ENCODE results near the gene CACNA2D4.
A peak's percentile ranks its signal among the peaks of the same experiment; 100 is the strongest.

The CACNA2D4 gene

DNA sequence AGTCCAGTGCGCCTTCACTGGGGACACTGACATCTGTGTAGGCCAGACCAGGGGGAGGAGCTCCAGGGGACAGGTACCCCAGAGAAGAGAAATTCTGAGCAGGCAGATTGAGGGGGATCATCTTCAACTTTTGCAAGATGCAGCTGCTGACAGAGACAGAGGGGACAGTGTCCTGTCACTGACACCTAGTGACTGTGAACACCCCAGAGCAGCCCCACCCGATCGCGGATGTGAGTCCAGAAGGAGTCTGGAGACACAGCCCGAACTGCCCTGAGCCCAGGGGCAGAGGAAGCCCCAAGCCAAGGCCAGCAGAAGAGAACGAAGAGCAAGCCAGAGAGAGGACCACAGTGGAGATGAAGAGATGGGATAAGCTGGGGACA, 119.8 kb downstream of the CACNA2D4 start:
- no peak for DNase-seq (ENCODE audit: insufficient read length, low spot score)
- no peak for FAIRE-seq
- TF ChIP-seq SPI1 (IDR thresholded peaks at IDR 0.05; ENCODE audit: low read depth, low read length), result no peak
- TF ChIP-seq POLR2AphosphoS5 (IDR thresholded peaks at IDR 0.05; ENCODE audit: low read depth, low read length), result no peak
- no peak for TF ChIP-seq POLR2A (IDR thresholded peaks at IDR 0.05; ENCODE audit: low read depth, low read length)
- no peak for TF ChIP-seq POU2F2 (IDR thresholded peaks at IDR 0.05; ENCODE audit: low read depth, low read length)
- no peak for TF ChIP-seq TAF1 (IDR thresholded peaks at IDR 0.05; ENCODE audit: low read depth, low read length)
- no peak for TF ChIP-seq PAX5 (IDR thresholded peaks at IDR 0.05; ENCODE audit: insufficient read depth, low read length, severe bottlenecking)

DNA sequence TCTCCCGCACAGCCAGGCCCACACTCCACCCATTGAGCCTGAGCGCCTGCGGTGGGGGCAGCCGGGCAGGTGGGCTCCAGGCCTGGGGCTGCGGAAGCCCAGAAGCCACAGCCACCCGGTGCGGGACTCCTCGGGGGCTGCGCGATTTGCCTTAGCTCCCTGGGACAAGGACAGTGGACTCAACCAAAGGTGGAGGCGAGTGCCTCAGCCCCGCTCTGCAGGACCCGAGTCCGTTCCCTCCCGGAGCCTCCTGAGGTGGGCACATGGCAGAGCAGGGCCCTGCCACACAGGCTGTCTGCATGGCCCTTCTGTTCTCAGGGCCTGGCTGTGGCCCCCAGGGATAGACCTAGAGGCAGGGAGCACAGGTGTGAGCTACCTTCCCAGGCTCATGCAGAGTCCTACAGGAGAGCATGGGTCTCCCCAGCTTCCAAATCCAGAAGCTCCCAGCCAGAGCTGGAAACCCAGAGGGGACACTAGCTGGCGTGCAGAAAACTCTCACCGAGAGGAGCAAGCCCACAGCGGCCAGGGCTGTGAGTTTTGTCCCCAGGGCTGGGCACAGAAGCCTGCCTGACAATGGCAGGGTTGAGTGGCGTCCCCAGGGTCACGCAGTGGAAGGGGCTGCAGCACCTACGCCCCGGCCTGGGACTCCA, 120.3 kb downstream of the CACNA2D4 start:
- TF ChIP-seq POLR2AphosphoS5 (IDR thresholded peaks at IDR 0.05; ENCODE audit: low read depth, low read length) (no peak), POU2F2 (IDR thresholded peaks at IDR 0.05; ENCODE audit: low read depth, low read length) (no peak), POLR2A (IDR thresholded peaks at IDR 0.05; ENCODE audit: low read depth, low read length) (no peak), SPI1 (IDR thresholded peaks at IDR 0.05; ENCODE audit: low read depth, low read length) (no peak), TAF1 (IDR thresholded peaks at IDR 0.05; ENCODE audit: low read depth, low read length) (no peak), PAX5 (IDR thresholded peaks at IDR 0.05; ENCODE audit: insufficient read depth, low read length, severe bottlenecking) (no peak)
- DNase-seq (ENCODE audit: insufficient read length, low spot score), result no peak
- FAIRE-seq, result no peak

DNA sequence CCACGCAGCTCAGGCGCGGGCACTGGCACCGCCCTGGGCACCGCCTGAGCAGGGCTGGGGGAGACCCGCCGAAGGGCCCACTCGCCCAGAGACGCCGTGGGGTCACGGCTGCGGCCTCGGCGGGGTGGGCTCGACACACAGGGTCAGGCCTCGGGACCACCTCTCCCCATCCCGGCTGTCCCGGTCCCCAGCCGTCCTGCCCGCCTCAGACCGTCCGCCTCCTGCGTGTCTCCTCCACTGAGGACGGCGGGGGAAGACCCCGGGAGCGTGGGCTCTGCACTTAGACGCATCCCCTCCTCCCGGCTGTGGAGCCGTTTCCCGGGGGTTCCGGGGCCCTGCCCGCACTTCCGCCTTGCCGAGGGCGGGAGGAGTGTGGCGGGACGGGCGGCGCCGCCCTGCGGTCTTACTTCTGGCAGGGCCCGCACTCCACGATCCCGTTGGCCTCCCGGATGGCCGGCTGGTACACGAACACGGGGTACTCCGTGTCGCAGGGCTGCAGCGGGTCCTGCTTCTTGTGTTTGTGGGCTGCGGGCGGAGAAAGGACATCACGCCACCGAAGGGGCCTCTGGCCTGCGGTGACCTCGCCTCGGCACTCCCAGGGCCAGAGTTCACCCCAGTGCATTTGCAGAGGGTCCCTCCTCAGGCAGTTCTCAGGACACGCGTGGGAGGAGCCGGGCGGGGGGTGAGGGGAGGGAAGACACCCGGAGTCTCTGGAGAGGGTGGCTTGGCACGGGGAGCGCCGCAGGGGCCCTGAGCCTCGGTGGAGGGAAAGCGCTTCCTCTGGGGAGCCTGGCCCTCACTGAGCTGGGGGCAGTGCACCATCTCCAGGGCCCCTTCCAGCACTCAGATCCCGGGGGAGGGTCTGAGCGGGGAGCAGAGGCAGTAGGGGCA, 121.2 kb downstream of the CACNA2D4 start:
- TF ChIP-seq SPI1 (IDR thresholded peaks at IDR 0.05; ENCODE audit: low read depth, low read length) (peak; percentile 56), TAF1 (IDR thresholded peaks at IDR 0.05; ENCODE audit: low read depth, low read length) (no peak; the same call in 1 of the 2 replicates)
- FAIRE-seq (no peak), DNase-seq (ENCODE audit: insufficient read length, low spot score) (no peak)

DNA sequence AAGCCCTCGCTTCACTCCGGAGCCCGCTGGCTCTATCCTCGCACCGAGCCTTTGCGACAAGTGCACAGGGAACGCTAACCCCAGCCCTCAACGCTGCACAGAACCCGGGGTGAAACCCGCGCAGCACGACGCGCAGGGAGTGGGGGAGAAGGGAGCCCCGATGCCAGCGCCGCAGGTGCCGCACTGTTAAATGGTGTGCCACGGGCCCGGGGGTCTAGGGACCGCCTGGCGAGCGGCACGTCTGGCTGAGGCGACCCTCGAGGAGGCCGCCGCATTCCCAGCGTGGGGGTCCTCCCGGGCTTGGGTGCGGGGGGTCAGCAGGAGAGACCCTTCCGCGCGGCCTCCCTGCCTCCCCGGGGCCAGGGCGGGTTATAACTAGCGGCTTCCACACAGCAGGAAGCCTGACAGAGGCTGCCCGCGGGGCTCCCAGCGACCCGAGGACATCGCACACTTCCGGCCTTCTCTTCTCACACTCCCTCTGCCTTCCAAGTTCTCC, 121.9 kb downstream of the CACNA2D4 start:
- no peak for DNase-seq (ENCODE audit: insufficient read length, low spot score)
- FAIRE-seq, result no peak
- TF ChIP-seq TAF1 (IDR thresholded peaks at IDR 0.05; ENCODE audit: low read depth, low read length) (no peak), POLR2AphosphoS5 (IDR thresholded peaks at IDR 0.05; ENCODE audit: low read depth, low read length) (no peak), POLR2A (IDR thresholded peaks at IDR 0.05; ENCODE audit: low read depth, low read length) (no peak), POU2F2 (IDR thresholded peaks at IDR 0.05; ENCODE audit: low read depth, low read length) (no peak), PAX5 (IDR thresholded peaks at IDR 0.05; ENCODE audit: insufficient read depth, low read length, severe bottlenecking) (no peak), SPI1 (IDR thresholded peaks at IDR 0.05; ENCODE audit: low read depth, low read length) (no peak)

DNA sequence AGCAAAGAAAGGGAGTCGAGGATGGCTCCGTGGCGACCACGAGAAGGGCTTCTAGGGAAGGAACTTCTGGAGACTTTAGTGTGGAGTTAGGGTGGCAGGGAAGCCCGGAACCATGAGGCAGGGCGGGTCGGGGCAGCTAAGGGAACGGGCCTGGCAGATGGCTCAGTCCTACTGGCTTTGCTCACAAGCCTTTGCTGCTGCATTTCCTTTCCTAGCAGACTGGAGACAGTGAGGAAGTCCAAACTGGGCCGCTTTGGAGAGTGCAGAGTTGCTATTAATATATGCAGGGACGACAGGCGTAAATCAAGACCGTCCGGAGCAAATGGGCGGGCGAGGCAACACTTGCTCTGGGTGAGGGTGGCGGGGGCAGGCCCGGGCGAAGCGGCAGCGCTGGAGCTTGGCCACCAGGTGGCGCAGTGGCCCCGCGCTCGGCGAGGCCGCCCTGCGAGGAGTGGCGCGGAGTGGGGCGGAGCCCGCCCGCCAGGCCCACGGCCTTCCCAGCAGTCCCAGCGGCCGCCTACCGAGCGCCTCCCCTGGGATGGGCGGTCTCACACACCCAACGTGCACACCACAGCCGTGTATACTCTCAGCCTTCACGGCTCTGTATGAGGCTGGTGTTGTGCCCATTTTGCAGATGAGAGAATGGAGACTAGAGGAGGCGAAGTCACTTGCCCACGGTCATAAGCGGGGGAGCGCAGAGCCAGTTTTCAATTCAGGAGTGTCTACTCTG, 122.5 kb downstream of the CACNA2D4 start:
- DNase-seq (ENCODE audit: insufficient read length, low spot score) (peak; percentile 96), FAIRE-seq (peak; percentile 100)
- TF ChIP-seq SPI1 (IDR thresholded peaks at IDR 0.05; ENCODE audit: low read depth, low read length) (no peak), POU2F2 (IDR thresholded peaks at IDR 0.05; ENCODE audit: low read depth, low read length) (no peak), TAF1 (IDR thresholded peaks at IDR 0.05; ENCODE audit: low read depth, low read length) (peak; percentile 61; the same call in 1 of the 2 replicates), POLR2AphosphoS5 (IDR thresholded peaks at IDR 0.05; ENCODE audit: low read depth, low read length) (peak; percentile 81), POLR2A (IDR thresholded peaks at IDR 0.05; ENCODE audit: low read depth, low read length) (peak; percentile 76), PAX5 (IDR thresholded peaks at IDR 0.05; ENCODE audit: insufficient read depth, low read length, severe bottlenecking) (no peak)

DNA sequence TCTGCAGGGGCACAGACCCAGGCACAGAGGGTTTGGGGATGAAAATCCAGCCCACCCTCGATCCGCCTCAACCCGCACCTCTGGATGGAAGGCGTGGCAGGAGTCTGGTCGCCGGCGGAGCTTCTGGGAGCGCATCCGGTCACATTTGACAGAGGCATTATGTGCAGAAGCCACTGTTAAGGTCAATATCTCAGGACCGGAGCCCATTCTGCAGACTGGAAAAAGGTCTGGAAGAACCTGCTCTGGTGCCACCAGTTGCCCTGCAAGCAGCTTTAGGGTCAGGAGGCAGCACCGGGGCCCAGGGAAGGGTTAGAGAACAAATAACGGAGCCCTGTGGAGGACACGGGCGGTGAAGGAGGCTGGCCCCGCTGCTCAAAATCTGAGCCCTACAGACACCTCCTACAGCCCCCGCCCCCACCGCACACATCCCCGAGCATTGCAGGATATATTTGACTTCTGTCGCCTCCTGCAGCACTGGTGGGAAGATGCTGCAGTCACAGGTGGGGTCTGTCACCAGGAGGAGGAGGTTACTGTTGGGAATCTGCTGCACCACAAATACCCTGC, 123.1 kb downstream of the CACNA2D4 start:
- no peak for TF ChIP-seq POLR2AphosphoS5 (IDR thresholded peaks at IDR 0.05; ENCODE audit: low read depth, low read length)
- TF ChIP-seq POLR2A (IDR thresholded peaks at IDR 0.05; ENCODE audit: low read depth, low read length), result no peak
- TF ChIP-seq SPI1 (IDR thresholded peaks at IDR 0.05; ENCODE audit: low read depth, low read length), result no peak
- TF ChIP-seq TAF1 (IDR thresholded peaks at IDR 0.05; ENCODE audit: low read depth, low read length), result no peak
- no peak for TF ChIP-seq PAX5 (IDR thresholded peaks at IDR 0.05; ENCODE audit: insufficient read depth, low read length, severe bottlenecking)
- no peak for TF ChIP-seq POU2F2 (IDR thresholded peaks at IDR 0.05; ENCODE audit: low read depth, low read length)
- no peak for DNase-seq (ENCODE audit: insufficient read length, low spot score)
- no peak for FAIRE-seq

DNA sequence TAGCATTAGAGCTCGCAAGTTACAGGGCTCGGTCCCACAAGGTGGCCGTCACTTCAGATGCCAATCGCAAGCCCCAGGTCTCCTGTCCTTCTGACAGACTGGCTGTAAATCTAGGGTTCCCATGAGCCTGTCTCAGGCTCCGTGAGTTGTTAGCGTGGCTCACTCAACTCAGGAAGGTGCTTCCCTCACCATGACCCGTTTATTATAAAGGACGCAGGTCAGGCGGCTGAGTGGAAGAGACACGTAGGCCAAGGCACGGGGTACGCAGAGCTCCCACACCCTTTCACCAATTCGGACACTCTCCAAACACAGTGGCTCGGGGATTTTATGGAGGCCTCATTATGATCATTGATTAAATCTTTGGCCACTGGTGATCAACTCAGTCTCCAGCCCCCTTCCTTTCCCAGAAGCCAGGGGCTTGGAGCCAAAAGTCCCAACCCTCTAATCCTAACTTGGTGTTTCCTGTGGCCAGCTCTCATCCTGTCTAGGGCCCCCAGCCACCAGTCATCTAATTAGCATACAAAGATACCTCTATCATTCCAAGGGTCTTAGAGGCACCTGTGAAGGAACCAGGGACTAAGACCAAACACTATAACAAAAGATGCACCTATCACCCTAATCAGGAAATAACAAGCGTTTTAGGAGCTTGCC, 123.9 kb downstream of the CACNA2D4 start:
- no peak for TF ChIP-seq POU2F2 (IDR thresholded peaks at IDR 0.05; ENCODE audit: low read depth, low read length)
- FAIRE-seq (no peak), DNase-seq (ENCODE audit: insufficient read length, low spot score) (no peak)

DNA sequence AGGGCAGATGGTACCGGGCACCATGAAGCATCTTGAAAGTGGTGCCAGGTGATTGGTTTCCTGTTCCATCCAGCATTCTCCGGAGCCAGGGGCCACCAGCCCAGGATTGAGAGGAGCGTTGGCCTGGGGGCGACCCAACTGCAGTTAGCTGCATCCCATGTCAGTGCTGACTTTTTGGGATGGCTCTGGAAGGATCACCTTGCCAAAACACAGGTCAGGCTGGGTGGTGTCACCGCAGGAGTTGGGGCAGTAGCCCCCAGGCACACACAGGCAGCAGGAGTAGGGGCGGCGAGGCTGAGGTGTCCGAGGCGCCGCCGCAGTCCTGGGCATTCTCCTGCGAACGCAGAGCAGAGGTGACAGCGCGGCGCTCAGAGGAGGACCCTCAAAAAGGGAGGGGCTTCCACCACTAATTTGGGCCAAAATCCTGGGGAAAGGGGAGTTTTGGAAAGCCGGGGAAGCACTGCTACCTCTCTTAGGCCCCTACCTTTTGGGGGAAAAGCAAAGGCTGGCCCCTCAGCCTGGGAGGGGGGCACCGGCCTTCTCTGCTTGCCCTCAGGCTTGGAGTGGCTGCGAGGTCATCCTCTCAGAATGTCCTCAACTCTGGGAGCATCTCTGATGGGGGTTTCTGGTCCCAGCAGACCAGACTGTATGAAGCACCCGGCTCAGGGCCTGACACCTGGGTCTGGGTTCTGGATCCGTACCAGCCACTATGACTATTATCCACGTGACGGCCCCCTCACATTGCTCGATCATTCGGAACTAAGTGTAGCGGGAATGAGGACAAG, 124.8 kb downstream of the CACNA2D4 start:
- TF ChIP-seq SPI1 (IDR thresholded peaks at IDR 0.05; ENCODE audit: low read depth, low read length), result no peak
- no peak for TF ChIP-seq PAX5 (IDR thresholded peaks at IDR 0.05; ENCODE audit: insufficient read depth, low read length, severe bottlenecking)
- no peak for TF ChIP-seq POLR2A (IDR thresholded peaks at IDR 0.05; ENCODE audit: low read depth, low read length)
- no peak for TF ChIP-seq POU2F2 (IDR thresholded peaks at IDR 0.05; ENCODE audit: low read depth, low read length)
- no peak for TF ChIP-seq POLR2AphosphoS5 (IDR thresholded peaks at IDR 0.05; ENCODE audit: low read depth, low read length)
- no peak for DNase-seq (ENCODE audit: insufficient read length, low spot score)
- no peak for FAIRE-seq

All from GM12891 (cell line).